Calu3 (cell line): Measurements from ENCODE around the gene ZFPM1. TPM values are rescaled to one million over a fixed set of nuclear protein-coding genes. Genes with fewer than 3 reads are reported as not detected.

ENCODE experiments used
- BruUV-seq: library from RNA; stranded (reverse); fragments of 400-500 nt; replicated peaks from 2 replicates; lab custom pipeline; 2021; lab: Mats Ljungman, UMichigan
- CTCF ChIA-PET: fragments of 300-600 bp; sonication (Branson Sonifier 250); formaldehyde crosslinking; loops from one replicate; lab custom pipeline; 2022; ENCODE audit warnings: antibody characterized with exemption; lab: Charles Lee
- DNase-seq: peaks from one replicate; pipeline ENCODE4 v3.0.0; 2022
- H3K27ac Mint-ChIP-seq: one replicate; pipeline ENCODE4 v1.8.0; 2022; ENCODE audit warnings: mixed read lengths; ENCODE audit not compliant: unreplicated experiment
- H3K27me3 Mint-ChIP-seq: one replicate; pipeline ENCODE4 v1.8.0; 2022; ENCODE audit warnings: mixed read lengths; ENCODE audit not compliant: unreplicated experiment
- H3K36me3 Mint-ChIP-seq: one replicate; pipeline ENCODE4 v1.8.0; 2022; ENCODE audit warnings: mild to moderate bottlenecking, moderate library complexity, mixed read lengths; ENCODE audit not compliant: insufficient read depth, unreplicated experiment
- H3K4me1 Mint-ChIP-seq: one replicate; pipeline ENCODE4 v1.8.0; 2022; ENCODE audit warnings: mild to moderate bottlenecking, low read depth, mixed read lengths; ENCODE audit not compliant: unreplicated experiment
- H3K4me3 Mint-ChIP-seq: one replicate; pipeline ENCODE4 v1.8.0; 2022; ENCODE audit warnings: mild to moderate bottlenecking, low read depth, moderate library complexity, mixed read lengths; ENCODE audit not compliant: unreplicated experiment
- H3K9me3 Mint-ChIP-seq: one replicate; pipeline ENCODE4 v1.8.0; 2022; ENCODE audit warnings: low read depth, mixed read lengths; ENCODE audit not compliant: unreplicated experiment
- intact Hi-C: fragments of 100-400 bp; cut with micrococcal nuclease; formaldehyde crosslinking; loops from one replicate; pipeline ENCODE4 v1.10.0; 2022; ENCODE audit not compliant: unreplicated experiment
- total RNA-seq: library from RNA; stranded (reverse); gene quantifications from 2 replicates; pipeline ENCODE4 v1.2.3, GENCODE V29; 2022
- TF ChIP-seq, protein P1 (sequence below): fragments of 200-600 bp; IDR thresholded peaks from one replicate; pipeline ENCODE4 v1.8.0; 2022; ENCODE audit warnings: antibody characterized with exemption; ENCODE audit not compliant: unreplicated experiment

Gene ZFPM1
- total RNA-seq, 1 experiment from 2014 or later, result 3.1 TPM

DNA sequence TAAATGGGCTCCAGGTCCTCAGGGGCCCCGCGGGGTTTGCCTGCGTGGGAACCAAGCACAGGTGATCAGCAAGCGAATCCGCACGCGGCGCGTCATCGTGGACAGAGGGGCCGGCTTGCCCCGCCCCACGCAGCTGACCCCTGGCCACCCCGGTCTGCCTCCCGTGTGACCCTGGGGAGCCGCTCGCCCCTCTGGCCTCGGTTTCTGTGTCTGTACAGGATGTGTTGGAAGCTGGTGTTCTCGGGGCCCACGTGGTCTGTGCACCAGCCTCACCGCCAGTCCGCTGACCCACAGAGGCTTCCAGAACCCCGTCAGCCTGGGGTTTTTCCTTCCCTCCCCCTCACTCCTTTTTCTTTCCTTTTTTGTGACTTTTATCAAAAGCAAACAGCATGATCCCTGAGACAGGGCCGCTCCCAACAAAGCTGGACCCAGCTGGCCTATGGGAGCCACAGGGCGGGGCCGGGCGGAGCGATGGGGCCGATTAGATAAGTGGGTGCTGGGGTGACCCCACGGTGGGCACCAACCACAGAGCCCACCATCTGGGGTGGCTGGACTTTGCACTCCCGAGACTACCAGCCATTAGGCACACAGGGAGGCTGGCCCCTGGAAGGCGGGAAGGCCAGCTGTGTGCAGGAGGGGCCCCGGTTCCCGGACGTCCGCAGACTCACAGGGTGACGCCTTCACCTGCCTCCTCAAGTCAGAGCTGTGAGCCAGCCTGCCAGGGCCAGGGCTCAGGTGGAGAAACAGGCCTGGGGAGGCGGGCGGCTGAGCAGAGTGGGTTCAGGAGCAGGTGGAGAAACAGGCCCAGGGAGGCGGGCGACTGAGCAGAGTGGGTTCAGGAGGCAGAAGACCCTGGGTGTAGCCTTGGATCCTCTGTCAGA lies 56.0 kb downstream of the ZFPM1 start:
- Mint-ChIP-seq H3K27me3 (no peaks in the 10 kb centered on the region), H3K27ac (no peak overlapping the region), H3K4me3 (no peak overlapping the region), H3K36me3 (peaks cover 12% of the 10 kb centered on the region), H3K4me1 (peaks cover 18% of the 10 kb centered on the region), H3K9me3 (no peaks in the 10 kb centered on the region)
- TF ChIP-seq, protein P1, sequence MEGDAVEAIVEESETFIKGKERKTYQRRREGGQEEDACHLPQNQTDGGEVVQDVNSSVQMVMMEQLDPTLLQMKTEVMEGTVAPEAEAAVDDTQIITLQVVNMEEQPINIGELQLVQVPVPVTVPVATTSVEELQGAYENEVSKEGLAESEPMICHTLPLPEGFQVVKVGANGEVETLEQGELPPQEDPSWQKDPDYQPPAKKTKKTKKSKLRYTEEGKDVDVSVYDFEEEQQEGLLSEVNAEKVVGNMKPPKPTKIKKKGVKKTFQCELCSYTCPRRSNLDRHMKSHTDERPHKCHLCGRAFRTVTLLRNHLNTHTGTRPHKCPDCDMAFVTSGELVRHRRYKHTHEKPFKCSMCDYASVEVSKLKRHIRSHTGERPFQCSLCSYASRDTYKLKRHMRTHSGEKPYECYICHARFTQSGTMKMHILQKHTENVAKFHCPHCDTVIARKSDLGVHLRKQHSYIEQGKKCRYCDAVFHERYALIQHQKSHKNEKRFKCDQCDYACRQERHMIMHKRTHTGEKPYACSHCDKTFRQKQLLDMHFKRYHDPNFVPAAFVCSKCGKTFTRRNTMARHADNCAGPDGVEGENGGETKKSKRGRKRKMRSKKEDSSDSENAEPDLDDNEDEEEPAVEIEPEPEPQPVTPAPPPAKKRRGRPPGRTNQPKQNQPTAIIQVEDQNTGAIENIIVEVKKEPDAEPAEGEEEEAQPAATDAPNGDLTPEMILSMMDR, result no peak
- CTCF ChIA-PET, result interaction anchor here (1.3 kb wide), 1 partner anchor 21 kb away, joined by 6 read pairs; no protein-coding TSS in a partner anchor
- peak; percentile 43 for DNase-seq
- BruUV-seq, result no TSS peak
- intact Hi-C loops, result no loop called here

DNA sequence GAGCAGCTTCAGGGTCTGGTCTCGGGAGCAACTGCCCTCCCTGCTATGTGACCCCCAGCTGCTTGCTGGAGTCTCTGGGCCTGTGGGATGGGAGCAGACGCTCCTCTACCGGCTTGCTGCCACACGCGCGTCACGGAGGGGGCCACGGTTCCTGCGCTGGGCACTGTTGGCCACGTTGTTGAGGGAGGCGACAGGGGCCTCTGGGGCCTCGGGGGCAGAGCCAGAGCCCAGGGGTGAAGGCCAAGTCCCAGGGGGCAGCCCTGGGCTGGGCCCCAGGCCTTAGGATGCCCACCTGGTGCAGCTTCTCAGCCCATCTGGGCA lies 56.6 kb downstream of the ZFPM1 start:
- H3K36me3 Mint-ChIP-seq, result peaks cover 12% of the 10 kb centered on the region
- intact Hi-C loops, result no loop called here
- CTCF ChIA-PET, result interaction anchor here (1.3 kb wide), 1 partner anchor 21 kb away, joined by 6 read pairs; no protein-coding TSS in a partner anchor
- no peaks in the 10 kb centered on the region for H3K9me3 Mint-ChIP-seq
- no peak overlapping the region for H3K4me3 Mint-ChIP-seq
- no peak overlapping the region for H3K27ac Mint-ChIP-seq
- no peak for DNase-seq
- no TSS peak for BruUV-seq
- no peaks in the 10 kb centered on the region for H3K27me3 Mint-ChIP-seq
- peaks cover 17% of the 10 kb centered on the region for H3K4me1 Mint-ChIP-seq
- TF ChIP-seq, protein P1, result no peak

DNA sequence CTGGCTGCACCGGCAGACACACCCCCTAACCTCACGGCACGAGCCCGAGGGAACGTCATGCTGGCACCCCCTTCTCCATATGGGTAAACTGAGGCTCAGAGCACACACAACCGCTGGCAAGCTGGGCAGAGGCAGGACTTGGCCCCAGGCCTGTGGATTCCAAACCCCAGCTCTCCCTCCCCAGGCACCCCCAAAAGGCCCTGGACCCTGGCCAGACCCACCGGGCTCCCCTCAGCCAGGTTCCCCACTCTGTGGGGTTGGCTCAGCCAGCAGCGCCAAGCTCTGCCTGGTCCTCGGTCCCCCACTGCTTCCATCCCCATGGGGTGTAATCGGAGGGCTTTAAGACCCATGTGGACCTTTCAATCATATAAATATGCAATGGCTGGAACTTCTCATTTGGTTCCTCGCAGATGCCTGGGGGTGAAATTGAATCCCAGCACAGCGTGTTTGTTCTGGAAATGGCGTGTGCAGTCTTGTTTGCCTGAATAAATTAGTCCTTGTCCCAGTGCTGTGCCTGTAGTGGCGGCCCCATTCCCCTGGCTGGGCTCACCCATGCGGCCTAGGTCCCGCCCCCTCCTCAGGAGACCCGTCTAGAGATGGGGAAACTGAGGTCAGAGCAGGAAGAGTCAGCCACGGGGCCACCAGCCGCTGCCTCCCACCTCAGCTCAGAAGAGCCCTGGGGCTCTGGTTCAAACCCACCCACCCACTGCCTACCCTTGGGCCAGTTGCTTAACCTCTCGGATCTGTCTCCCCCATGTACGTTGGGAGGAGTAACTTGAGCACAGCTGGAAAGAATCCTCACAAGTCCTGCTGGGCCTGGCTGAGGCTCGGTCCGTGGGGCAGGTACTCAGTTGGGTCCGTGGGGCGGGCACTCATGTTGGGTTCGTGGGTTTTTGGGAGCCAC lies 57.3 kb downstream of the ZFPM1 start:
- peaks cover 11% of the 10 kb centered on the region for H3K4me1 Mint-ChIP-seq
- H3K36me3 Mint-ChIP-seq, result peaks cover 9% of the 10 kb centered on the region
- BruUV-seq, result no TSS peak
- intact Hi-C loops, result no loop called here
- DNase-seq, result no peak
- no peaks in the 10 kb centered on the region for H3K27me3 Mint-ChIP-seq
- H3K27ac Mint-ChIP-seq, result no peak overlapping the region
- H3K9me3 Mint-ChIP-seq, result no peaks in the 10 kb centered on the region
- no peak overlapping the region for H3K4me3 Mint-ChIP-seq
- TF ChIP-seq, protein P1, result no peak
- CTCF ChIA-PET, result interaction anchor here (1.3 kb wide), 1 partner anchor 22 kb away, joined by 6 read pairs; no protein-coding TSS in a partner anchor

DNA sequence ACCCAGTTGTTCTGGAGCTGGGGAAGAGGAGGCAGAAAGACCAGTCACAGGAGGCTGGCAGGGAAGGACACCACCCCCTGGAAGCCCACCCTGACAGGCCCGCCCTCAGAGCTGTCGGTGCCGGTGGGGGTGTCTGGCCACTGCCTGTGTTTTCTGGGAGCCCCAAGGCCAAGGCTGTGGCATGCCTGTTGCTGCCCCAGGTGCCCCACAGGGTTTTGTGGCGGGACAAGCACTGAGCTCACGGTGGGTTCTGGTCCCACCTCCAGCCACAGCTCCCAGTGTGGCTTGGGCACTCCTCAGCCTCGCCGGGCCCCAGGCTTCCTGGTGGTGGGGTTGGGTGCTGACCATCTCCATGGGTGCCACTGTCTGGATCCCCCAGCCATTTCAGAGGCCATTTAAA lies 58.0 kb downstream of the ZFPM1 start:
- intact Hi-C loops, result no loop called here
- CTCF ChIA-PET, result no interaction called here
- TF ChIP-seq, protein P1, result no peak
- Mint-ChIP-seq H3K4me3 (no peak overlapping the region), H3K4me1 (peaks cover 9% of the 10 kb centered on the region), H3K36me3 (peaks cover 5% of the 10 kb centered on the region), H3K27me3 (no peaks in the 10 kb centered on the region), H3K27ac (no peak overlapping the region), H3K9me3 (no peaks in the 10 kb centered on the region)
- no peak for DNase-seq
- BruUV-seq, result no TSS peak
